Astrocyte (in vitro differentiated cells and primary cell): Measurements from ENCODE around the gene CORT.

Source experiments
- CTCF ChIP-seq: IDR thresholded peaks from 2 replicates; pipeline ENCODE4 v1.5.1; 2011; ENCODE audit warnings: low read depth, mild to moderate bottlenecking, inconsistent platforms, low read length, moderate library complexity; ENCODE audit not compliant: insufficient read depth
- EZH2 ChIP-seq: IDR thresholded peaks from 2 replicates; pipeline ENCODE4 v1.6.1; 2012; ENCODE audit warnings: mild to moderate bottlenecking, low read length, inconsistent platforms; ENCODE audit not compliant: insufficient read depth

DNA sequence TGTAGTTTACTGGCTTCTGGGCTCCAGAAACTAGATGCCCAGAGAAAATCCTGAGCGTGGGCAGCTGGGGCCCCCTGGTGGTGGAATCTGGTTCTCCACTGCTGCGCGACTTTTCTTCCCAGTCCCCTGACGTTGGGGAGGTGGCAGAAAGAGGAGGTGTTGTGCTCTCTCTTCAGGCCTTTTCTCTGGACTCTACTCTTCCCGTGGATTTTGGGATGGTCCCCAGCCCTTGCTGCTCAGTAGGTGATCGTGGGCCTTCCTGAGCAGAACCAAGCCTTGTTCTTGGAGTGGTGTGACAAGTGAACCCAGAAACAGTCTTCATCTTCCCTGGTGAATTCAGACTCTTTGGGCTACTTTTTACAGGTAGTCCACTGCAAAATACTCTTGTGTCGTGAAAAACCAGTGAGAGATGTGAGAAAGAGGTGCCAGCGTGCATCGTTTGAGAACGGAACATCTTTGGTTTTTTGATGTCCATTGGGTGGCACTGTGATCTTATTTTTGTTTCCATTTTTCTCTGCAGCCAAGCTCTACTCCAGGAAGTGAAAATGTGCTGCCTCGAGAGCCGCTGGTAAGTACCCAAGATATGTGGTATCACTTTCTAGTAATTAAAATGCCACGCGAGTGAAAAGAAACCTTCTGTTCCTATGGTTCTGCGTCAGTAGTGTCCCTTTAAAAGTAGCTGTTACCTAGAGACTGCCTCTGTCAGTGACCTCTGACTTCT lies 45.1 kb downstream of the CORT start:
- no peak for TF ChIP-seq EZH2
- peak; percentile 86 for TF ChIP-seq CTCF
